CD1c-positive myeloid dendritic cell (primary cell): Measurements from ENCODE around the gene DAZ4.
"Not testable (repeated sequence)": the region's sequence is repeated elsewhere in the genome, so short reads cannot be mapped to it uniquely, and the experiment has no call there.

Experiments
- DNase-seq: peaks from one replicate; pipeline ENCODE4 v3.0.0-alpha.2; 2016; ENCODE audit errors: extremely low spot score

DAZ4 gene

GRCh38 chrY:24833619-24834018 lies at the start of gene DAZ4:
Gene DAZ4, plus strand, starts transcription at chrY:24833919. Its CDS starts 208 bp downstream, at chrY:24834127.
- DNase-seq: not testable (repeated sequence)

- DNase-seq: not testable (repeated sequence)
Measured at GRCh38 chrY:24813293-24813692, 20.4 kb upstream of the DAZ4 start, which contains the start of gene DAZ3. Gene DAZ3, minus strand, starts transcription at chrY:24813393. Its CDS starts 208 bp downstream, at chrY:24813185.

- DNase-seq: not testable (repeated sequence)
Measured at GRCh38 chrY:24821836-24822235, 11.9 kb upstream of the DAZ4 start.

GRCh38 chrY:24824184-24824879 lies 9.4 kb upstream of the DAZ4 start:
- DNase-seq: not testable (repeated sequence)

GRCh38 chrY:24825069-24825468 lies 8.7 kb upstream of the DAZ4 start:
- DNase-seq: not testable (repeated sequence)
